HG03108 (cell line): ENCODE data around the gene GALNT14.

Source experiments
- ATAC-seq: cut with Tn5 transposase; IDR thresholded peaks from one replicate; pipeline ENCODE4 v1.9.1; 2021; ENCODE audit warnings: moderate library complexity; ENCODE audit not compliant: unreplicated experiment

GALNT14 gene

DNA sequence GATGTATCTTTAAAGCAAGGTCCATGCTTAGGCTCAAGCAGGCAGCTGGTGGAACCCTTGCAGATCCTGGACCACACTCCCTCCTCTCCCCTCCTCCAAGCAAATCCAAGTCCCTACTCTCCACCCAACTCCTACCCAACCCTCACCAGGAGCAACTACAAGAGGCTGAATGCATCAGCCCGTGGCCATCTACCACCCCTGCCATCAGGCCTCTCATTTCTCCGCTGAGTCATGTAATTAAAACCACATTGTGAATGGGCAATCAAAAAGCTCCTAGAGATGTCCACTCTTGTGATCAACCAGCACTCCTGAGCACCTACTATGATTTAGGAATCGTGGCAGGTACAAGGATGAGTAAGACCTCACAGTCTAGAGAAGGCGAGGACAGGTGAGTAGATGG lies 188.8 kb downstream of the GALNT14 start:
- ATAC-seq: no peak

DNA sequence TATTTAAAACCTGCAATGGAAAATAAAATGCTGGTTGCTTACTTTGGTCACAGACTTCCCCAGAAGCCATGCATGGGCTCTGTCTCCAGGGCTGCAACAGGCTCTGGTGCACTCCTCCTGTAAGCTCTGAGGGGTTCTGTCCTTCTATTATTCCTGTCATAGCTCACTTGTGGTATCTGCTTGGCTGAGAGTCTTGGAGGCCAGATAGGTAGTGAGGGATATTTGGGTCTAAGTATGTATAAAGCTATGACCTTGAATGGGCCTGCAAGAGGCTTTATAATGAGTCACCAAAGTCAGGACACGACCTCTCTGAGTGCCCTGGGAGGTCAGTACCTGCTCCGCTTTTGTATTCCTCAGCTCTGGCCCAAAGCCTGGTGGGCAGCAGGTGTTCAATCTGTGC lies 189.4 kb downstream of the GALNT14 start:
- ATAC-seq: no peak

DNA sequence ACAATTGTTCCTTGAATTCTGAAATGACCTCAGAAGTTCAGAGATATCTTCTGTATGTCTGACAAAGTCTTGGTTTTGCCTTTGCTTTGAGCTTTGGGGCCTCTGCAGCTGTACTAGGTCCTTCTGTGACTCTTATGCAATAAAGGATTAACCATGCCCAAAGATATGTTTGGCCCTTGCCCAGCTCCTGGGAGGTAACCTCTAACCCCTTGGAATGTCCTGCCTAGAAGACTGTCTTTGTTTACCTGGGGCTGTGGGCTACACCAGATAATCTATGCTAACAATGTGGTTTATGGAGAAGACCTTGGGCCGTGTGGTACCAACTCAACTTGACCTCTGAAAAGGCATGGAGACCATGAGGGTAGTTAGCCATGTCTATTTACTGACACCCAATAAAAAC lies 190.1 kb downstream of the GALNT14 start:
- ATAC-seq: no peak

DNA sequence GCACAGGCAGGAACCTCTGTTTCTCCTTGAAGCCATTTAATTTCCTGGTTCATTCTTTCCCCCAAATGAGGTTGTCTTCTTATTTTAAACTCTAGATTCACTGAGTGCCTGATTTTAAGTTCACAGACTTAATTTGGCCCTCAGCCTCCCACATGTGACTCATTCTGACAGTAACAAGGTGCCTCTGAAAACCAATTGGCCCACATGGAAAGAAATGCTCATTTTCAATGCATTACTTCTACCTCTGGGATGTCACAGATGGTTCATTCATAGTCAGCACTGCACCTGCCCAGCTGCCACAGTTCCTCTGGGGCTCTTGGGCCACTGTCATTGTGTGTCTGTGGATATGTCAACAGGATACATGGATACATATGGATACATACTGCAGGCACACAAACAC lies 190.6 kb downstream of the GALNT14 start:
- ATAC-seq: no peak

DNA sequence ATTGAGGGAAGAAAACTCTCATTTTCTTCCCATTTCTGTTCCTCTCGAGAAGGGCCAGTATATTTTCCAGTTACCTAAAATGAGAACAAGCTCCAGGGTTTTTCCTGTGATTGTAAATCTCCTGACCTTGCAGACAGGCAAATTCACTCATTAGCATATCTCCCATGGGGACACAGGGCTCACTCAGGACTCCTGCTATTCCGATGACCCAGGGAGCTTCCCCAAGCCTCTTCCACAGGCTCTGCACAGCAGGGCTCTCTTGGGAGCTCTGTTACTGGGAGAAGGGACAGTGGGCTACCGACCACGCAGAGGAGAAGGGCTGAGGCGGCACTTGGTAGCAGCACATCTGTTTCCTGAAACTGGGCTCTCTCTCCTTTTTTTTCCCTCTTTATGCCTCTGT lies 195.8 kb downstream of the GALNT14 start:
- ATAC-seq: no peak

DNA sequence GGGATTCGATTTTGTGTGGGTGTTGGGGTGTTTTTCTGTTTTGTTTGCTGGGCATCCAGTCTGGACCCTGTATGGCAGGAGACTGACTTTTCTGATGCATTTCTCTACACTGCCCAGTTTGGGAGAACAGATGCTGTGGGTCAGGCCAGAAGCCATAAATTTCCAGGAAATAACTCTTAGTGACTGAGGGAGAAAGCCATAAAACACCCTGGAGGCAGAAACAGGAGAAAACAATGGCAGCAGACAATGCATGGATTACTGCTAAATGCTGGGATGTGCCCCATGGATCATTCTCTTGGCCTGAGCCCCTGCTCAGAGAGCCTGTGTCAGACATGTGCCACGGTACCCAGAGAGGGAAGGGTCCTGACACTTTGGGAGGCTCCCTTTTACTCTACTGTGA lies 197.4 kb downstream of the GALNT14 start:
- ATAC-seq: no peak

DNA sequence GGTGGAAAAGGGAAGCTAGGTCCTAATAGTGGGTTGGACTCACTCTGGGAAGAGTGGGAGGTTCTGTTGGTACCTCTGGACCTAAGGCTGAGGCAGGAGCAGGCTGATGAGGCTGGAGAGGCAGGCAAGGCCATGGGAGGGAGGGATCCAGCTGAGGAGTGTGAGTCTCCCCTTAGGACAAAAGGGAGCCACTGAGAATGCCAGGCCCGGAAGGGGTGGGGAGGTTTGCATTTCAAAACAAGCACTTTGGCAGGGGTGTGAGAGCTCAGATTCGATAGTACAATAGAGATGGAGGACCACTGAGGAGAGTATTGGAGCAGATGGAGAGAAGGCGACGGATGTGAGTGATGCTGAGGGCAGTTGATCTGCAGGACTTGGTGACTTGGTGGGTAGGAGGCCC lies 198.9 kb downstream of the GALNT14 start:
- ATAC-seq: no peak

DNA sequence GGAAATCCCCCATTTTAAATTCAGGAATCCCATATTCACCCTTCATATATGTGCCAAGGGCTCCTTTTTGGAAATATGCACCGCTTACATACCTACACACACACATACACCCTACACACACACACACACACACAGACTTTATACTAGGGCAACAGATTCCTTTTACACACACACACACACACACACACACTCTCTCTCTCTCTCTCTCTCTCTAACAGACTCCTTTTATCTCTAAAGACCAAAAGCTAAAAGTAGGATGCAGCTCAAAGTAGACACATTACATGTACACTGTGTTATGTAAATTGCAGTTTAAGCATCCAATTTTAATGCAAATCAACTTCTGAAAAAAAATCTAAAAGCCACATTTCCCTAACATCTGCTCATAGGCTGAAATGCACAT lies 200.0 kb downstream of the GALNT14 start:
- no peak for ATAC-seq

DNA sequence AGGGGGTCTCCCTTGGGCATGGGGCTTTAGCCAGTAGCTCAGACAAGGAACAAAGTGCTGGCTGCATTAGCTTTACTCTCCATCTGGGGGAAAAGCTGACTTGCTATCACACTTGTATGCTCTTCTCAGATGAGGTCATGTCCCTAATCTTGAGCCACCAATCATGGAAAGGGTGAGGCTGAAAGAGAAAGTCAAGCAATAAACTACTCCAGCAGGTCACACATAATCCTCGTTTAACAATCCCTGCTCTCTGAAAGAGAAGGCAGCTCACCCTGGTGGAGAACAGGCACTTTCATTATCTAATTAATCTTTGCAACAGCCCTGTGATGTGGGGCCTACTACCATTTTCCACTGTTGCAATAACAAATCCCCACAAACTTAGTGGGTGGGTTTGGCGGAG lies 201.3 kb downstream of the GALNT14 start:
- ATAC-seq: no peak

DNA sequence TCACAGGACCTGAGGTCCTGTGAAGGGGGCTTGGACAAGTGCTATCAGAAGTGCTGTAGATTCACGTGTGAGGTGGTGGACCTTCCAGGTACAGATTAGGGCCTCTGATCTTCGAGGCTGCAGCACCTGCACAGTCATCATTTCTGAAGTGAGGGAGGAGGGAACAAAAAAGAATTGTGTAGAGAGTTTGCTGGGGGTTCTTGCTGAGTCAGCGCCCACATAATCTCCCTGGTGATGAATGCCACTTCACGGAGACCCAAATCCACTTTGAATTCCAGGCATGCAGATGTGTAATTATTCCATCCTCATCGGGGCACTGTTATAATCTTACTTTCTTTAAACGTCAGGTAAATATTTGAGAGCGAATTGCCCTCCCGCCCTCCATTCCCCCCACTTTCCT lies 202.4 kb downstream of the GALNT14 start:
- no peak for ATAC-seq

DNA sequence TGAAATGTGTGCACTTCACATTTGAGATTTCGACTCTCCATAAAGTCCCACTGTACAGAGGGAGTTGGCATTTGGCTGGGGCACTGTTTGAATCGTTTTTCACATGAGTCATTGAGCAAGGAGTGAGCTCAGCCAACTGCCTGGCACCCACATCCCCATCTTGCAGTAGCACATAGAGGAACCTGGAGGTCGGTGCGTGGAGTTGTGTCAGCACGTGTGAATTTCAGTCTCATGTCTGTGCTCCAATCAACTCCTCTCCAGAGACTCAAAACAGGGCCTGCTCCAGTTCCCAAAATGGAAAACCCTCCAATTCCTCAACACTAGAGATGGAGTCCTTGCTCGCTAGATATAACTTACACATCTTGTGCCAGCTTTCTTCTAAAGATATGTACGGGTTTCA lies 204.2 kb downstream of the GALNT14 start:
- no peak for ATAC-seq

DNA sequence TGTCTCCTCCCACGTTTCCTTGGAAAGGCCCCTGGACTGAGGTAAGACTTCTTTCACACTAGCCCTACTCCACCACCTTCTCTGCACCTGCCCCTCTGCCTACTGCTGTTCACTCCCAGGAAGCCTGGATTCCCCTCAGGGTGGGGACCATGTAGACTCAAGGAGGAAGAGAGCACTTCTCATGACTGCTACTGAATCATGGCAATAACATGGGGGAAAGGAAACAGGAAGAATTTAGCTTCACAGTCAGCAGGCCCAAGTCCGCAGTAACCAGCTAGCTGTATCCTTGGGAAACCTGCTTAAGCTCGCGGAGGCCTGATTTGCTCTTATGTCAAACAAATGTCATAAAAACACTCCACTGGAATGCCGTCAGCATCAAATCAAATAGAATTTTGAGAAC lies 204.7 kb downstream of the GALNT14 start:
- no peak for ATAC-seq

DNA sequence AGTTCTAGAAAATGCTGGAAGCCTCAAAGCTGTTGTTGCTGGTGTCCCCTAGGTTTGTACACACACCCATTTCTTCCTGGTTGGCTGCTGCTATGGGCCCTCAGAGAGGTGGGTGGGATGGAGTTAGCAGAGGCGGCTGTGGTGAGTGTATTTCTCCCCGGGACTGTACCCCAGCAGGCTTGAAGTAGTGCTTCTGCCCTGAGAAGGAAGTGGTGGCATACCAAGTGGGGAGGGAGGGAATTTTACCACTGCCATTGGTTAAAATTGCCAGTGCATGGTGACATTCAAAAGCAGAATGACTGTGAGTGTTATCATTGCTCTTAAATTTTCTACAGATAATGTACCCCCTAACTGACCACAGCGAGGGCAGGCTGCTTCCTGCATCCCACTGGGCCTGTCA lies 205.4 kb downstream of the GALNT14 start:
- no peak for ATAC-seq

DNA sequence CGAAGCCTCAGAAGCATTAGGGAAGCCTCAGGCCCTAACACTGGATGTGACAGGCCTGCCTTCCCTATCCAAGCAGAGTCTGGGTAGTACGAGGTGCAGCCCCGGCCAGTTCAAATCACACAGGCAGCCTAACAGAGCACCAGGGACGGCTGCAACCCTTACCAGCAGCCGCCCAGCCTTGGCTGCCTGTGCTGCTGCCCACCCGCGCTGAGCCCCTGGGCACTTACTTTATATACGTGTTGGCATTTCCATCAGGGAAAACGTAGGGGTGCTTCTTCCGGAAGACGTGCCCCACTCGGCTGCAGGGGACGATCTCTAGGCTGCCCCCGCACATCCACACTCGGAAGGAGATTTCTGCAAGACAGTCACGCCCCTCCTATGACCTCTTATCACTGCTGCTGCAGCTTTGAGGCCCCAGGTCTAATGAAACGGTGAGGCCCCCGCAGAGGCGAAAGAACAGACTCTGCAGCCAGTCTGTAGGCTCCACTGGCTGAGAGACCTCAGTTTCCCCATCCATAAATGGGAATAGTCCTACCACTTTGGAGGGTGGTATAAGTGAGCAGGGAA lies 206.3 kb downstream of the GALNT14 start:
- no peak for ATAC-seq

DNA sequence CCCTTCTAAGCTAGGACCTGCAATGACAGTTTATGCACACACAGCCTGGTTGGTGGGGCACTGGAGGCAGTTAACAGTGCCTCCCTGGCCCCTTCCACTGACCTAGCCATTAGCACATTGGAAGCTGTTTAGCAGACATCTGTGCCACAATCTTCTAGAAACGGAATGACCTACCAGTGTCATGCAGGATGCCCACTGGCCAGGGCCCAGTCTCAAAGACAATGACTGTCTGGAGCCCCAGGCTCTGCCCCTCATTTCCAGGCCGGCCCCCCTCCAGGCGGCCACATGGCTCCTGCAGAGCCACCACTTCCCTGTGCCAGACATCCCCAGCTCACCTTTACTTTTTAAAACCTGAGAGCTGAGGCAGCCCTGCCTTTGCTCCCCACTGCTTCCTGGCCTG lies 207.5 kb downstream of the GALNT14 start:
- ATAC-seq: no peak

DNA sequence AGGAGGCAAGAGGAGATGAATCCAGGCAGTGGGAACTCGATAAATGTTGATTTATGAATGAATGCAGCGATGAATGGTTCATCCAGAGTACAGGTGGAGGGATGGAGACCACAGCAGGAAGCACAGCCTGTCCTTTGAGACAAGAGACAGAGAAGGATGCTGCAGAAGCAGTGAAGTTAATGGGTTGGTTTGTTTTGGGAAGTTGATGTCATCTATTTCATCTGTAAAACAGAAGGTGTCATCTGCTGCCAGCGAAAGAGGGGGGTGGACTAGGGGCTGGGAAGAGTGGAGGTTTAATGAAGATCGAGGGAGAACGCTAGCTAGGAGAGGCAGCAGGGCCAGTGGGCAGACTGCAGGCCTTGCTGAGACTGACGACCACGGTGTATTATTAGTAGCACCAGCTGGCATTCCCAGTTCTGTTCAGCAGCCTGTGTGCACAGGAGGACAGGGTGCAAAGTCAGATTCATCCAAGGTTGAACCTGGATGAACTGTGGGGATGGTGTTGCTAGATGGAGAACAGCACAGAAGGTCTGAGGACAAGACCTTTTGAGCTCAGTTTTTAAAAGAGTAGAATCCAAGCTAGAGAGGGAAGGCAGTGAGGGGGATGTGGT lies 210.7 kb downstream of the GALNT14 start:
- no peak for ATAC-seq

DNA sequence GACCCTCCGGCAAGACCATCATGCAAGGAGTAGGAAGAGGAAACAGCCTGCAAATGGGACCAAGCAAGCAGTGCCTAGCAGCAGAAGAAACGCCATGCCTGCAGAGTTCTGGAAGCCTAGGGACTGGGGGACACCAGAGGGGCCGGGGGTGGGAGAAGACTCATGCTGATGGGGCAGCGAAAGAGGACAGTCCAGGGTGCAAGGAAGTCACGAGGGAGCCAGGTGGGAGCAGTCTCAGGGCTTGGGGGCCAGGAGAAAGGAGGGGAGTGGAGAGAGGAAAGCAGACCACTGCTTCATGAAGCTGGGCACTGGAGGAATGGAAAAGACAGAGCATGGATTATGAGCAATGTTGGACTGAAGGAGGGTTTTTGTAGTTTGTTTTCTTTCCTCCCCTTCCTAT lies 211.6 kb downstream of the GALNT14 start:
- ATAC-seq: no peak

DNA sequence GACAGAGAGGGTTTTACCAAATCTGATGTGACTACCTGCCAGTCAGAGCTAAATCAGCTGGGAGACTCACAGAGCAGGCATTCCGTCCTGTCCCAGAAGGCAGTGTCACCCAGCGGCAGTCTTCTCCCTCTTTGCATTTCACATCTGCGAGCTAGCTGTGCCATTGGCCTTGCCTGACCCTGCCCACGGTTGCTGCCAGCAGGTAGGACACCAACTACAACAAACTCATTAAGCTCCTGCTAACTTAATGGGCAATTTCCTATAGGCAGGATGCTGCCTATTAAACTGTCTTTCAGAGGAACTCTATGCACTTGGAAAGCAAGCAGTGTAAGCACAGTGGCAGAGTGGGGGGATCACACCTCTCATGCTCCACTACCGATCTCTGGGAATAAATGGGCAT lies 214.6 kb downstream of the GALNT14 start:
- ATAC-seq: no peak

DNA sequence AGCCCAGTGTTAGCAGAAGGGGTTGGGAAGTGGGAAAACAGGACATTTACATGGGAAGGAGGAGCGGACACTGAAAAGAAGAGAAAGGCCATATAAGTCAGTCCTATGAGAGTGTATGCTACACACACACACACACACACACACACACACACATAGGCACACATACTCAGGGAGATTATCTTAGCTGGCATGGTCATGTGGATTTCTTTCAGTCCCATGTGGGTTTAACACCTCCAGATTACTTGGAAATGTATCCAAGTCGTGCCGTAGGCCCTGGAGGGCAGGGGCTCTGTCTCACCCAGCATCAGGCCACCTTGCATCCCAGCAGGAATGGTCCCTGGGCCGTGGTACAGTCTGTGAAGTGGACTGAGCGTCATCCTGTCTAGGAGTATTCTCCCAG lies 217.7 kb downstream of the GALNT14 start:
- ATAC-seq: no peak

DNA sequence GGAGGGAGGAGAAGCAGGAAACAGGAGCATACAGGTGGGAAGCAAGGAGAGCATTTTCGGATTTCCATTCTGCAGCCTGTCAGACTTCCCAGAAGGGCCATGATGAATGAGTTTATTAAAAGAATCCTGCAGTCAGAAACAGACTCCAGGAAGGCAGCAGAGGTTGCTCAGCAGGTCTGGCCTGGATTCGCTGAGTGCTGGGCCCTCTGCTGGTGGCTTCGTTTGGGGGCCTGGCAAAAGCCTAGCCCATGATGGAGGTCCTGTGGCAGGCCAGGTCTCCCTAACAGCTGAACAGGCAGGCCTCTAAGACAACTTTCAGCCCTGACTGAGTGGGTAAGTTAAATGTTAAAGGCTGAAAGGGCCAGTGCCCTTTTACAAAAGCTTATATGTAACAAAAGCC lies 222.8 kb downstream of the GALNT14 start:
- no peak for ATAC-seq

DNA sequence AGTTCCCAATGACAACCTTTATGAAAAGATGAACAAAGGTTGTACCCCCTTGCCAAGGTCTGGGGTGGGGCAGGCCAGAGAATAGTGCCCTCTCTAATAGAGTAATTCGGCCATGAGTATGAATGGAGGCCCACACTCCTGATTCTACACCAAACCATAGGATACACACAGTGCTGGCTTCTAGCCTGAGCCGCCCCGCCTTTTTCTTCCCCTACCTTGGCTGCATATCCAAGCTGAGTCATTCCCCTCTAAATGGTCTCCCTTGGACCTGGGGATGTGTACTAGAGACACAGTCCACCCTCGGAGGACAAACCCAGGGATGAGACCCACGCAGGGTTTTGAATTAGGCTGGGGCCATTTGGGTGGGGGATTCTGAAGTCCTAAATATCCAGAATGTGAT lies 223.8 kb downstream of the GALNT14 start:
- no peak for ATAC-seq

DNA sequence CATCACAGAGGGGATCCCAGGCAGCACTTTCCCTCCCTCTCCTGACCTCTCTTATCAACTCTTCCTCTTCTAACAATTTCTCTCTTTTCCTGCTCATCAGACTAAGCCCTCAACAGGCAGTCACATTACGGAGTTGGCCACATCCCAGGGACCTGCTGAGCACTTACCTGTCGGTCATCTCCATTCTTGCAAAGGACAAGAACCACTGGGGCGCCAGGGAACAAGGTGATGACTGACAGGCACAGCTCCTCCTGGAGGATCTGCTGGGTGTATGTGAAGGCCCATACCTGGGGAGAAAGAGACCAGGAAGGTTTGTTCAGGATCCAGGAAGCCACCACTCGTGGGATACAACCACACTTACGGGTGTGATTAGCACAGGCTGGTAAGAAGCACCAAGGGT lies 226.2 kb downstream of the GALNT14 start:
- ATAC-seq: no peak

DNA sequence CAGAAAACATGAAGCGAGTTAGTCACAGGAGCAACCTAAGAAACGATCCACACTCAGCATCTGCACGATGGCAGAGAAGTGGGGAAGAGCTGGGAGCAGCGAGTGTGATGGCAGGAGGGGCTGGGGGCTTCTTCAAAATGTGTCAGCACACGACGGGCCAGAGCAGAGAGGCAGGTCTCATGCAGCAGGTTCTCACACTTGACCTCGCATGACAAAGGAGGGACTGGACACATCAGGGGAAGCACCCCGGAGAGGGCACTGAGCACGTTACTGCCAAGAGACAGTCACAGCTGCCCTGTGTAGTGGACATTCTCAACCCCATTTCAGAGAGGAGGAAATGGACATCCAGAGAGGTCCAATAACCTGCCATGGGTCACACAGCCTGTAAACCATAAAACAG lies 226.9 kb downstream of the GALNT14 start:
- ATAC-seq: no peak
